MM.1S (cell line): ENCODE data around the gene ARGLU1.

ENCODE experiments used
- DNase-seq: peaks from one replicate; pipeline ENCODE4 v3.0.0-alpha.2; 2015
- H2AFZ ChIP-seq: fragments of 300-600 bp; sonication (generic); 2 replicates; pipeline ENCODE4 v1.6.0; 2016; ENCODE audit warnings: antibody characterized with exemption, low read length
- H3F3A ChIP-seq: fragments of 300-600 bp; sonication (generic); 2 replicates; pipeline ENCODE4 v1.6.1; 2016; ENCODE audit warnings: mild to moderate bottlenecking, antibody characterized with exemption, low read length, moderate library complexity, mixed read lengths; ENCODE audit not compliant: insufficient read depth
- H3K27ac ChIP-seq: fragments of 300-600 bp; sonication (generic); 2 replicates; pipeline ENCODE4 v1.5.1; 2016; ENCODE audit warnings: mild to moderate bottlenecking, low read length
- H3K27me3 ChIP-seq: fragments of 300-600 bp; sonication (generic); replicated peaks from 2 replicates; pipeline ENCODE4 v1.6.0; 2016; ENCODE audit warnings: low read length; ENCODE audit not compliant: insufficient read depth
- H3K36me3 ChIP-seq: fragments of 300-600 bp; sonication (generic); replicated peaks from 2 replicates; pipeline ENCODE4 v1.6.1; 2016; ENCODE audit warnings: mild to moderate bottlenecking, low read length, mixed read lengths; ENCODE audit not compliant: insufficient read depth
- H3K4me1 ChIP-seq: fragments of 300-600 bp; sonication (generic); 2 replicates; pipeline ENCODE4 v1.6.1; 2016; ENCODE audit warnings: low read length, mixed read lengths
- H3K4me2 ChIP-seq: fragments of 300-600 bp; sonication (generic); 2 replicates; pipeline ENCODE4 v1.6.0; 2016; ENCODE audit warnings: low read depth, low read length
- H3K4me3 ChIP-seq: fragments of 300-600 bp; sonication (generic); 2 replicates; pipeline ENCODE4 v1.5.1; 2016; ENCODE audit warnings: low read length, mixed read lengths
- H3K79me2 ChIP-seq: fragments of 300-600 bp; sonication (generic); 2 replicates; pipeline ENCODE4 v1.6.1; 2016; ENCODE audit warnings: mixed run types, low read length, mixed read lengths
- H3K9ac ChIP-seq: fragments of 300-600 bp; sonication (generic); 2 replicates; pipeline ENCODE4 v1.6.1; 2016; ENCODE audit warnings: low read length, mixed read lengths
- H3K9me2 ChIP-seq: fragments of 300-600 bp; sonication (generic); replicated peaks from 2 replicates; pipeline ENCODE4 v1.6.1; 2016; ENCODE audit warnings: mild to moderate bottlenecking, low read length, mixed read lengths; ENCODE audit not compliant: insufficient read depth
- H3K9me3 ChIP-seq: fragments of 300-600 bp; sonication (generic); replicated peaks from 2 replicates; pipeline ENCODE4 v1.6.1; 2016; ENCODE audit warnings: mild to moderate bottlenecking, low read length, mixed read lengths; ENCODE audit not compliant: insufficient read depth
- H4K20me1 ChIP-seq: fragments of 300-600 bp; sonication (generic); 2 replicates; pipeline ENCODE4 v1.6.1; 2016; ENCODE audit warnings: mild to moderate bottlenecking, low read length, moderate library complexity, mixed read lengths; ENCODE audit not compliant: insufficient read depth
- CTCF ChIP-seq: fragments of 300-600 bp; sonication (generic); IDR thresholded peaks from 2 replicates; pipeline ENCODE4 v1.5.1; 2016; ENCODE audit warnings: antibody characterized with exemption, low read length, mixed read lengths
- EZH2 ChIP-seq: fragments of 300-600 bp; sonication (generic); optimal IDR thresholded peaks from 2 replicates; pipeline ENCODE3; 2017; ENCODE audit warnings: low read depth, mild to moderate bottlenecking, antibody characterized with exemption, low read length, mixed read lengths
- EZH2phosphoT487 ChIP-seq: fragments of 300-600 bp; sonication (generic); IDR thresholded peaks from 2 replicates; pipeline ENCODE4 v1.6.1; 2018; ENCODE audit warnings: antibody characterized with exemption, low read length

The ARGLU1 gene

GRCh38 chr13:106581225-106581624, 13.3 kb upstream of the ARGLU1 start:
- no peaks in the 10 kb centered on the region for H3F3A ChIP-seq
- H3K9me2 ChIP-seq, result no peaks in the 10 kb centered on the region
- H3K27me3 ChIP-seq, result no peaks in the 10 kb centered on the region
- no peaks in the 10 kb centered on the region for H4K20me1 ChIP-seq
- H3K27ac ChIP-seq, result no peak overlapping the region
- H3K36me3 ChIP-seq, result no peaks in the 10 kb centered on the region
- TF ChIP-seq EZH2phosphoT487, result no peak
- TF ChIP-seq EZH2, result no peak
- H3K4me1 ChIP-seq, result no peaks in the 10 kb centered on the region
- no peak overlapping the region for H2AFZ ChIP-seq
- no peaks in the 10 kb centered on the region for H3K79me2 ChIP-seq
- no peak overlapping the region for H3K4me3 ChIP-seq
- no peak overlapping the region for H3K9ac ChIP-seq
- no peaks in the 10 kb centered on the region for H3K9me3 ChIP-seq
- H3K4me2 ChIP-seq, result no peak overlapping the region
- no peak for DNase-seq

GRCh38 chr13:106575896-106576295, 8.0 kb upstream of the ARGLU1 start:
- H4K20me1 ChIP-seq, result no peaks in the 10 kb centered on the region
- H3K4me1 ChIP-seq, result no peaks in the 10 kb centered on the region
- H3K79me2 ChIP-seq, result no peaks in the 10 kb centered on the region
- no peak overlapping the region for H3K27ac ChIP-seq
- no peak overlapping the region for H2AFZ ChIP-seq
- no peak for DNase-seq
- H3K9me2 ChIP-seq, result no peaks in the 10 kb centered on the region
- TF ChIP-seq CTCF, result no peak
- TF ChIP-seq EZH2, result no peak
- no peak for TF ChIP-seq EZH2phosphoT487
- no peak overlapping the region for H3K4me2 ChIP-seq
- no peaks in the 10 kb centered on the region for H3K27me3 ChIP-seq
- H3K4me3 ChIP-seq, result no peak overlapping the region
- H3K9ac ChIP-seq, result no peak overlapping the region
- H3K9me3 ChIP-seq, result no peaks in the 10 kb centered on the region
- H3F3A ChIP-seq, result no peaks in the 10 kb centered on the region
- H3K36me3 ChIP-seq, result no peaks in the 10 kb centered on the region

GRCh38 chr13:106573868-106574267, 5.9 kb upstream of the ARGLU1 start:
- Histone ChIP-seq H3K36me3 (no peaks in the 10 kb centered on the region), H2AFZ (no peak overlapping the region), H3K4me1 (no peaks in the 10 kb centered on the region), H3K9me2 (no peaks in the 10 kb centered on the region), H4K20me1 (no peaks in the 10 kb centered on the region), H3K9ac (no peak overlapping the region), H3K4me3 (no peak overlapping the region), H3K27me3 (no peaks in the 10 kb centered on the region), H3K9me3 (no peaks in the 10 kb centered on the region), H3K79me2 (no peaks in the 10 kb centered on the region), H3F3A (no peaks in the 10 kb centered on the region), H3K4me2 (no peak overlapping the region), H3K27ac (no peak overlapping the region)
- no peak for DNase-seq
- TF ChIP-seq EZH2phosphoT487 (no peak), EZH2 (no peak), CTCF (no peak)

- TF ChIP-seq EZH2phosphoT487 (no peak), EZH2 (no peak), CTCF (no peak)
- H3K27ac ChIP-seq, result no peak overlapping the region
- H3K4me1 ChIP-seq, result no peaks in the 10 kb centered on the region
- H4K20me1 ChIP-seq, result no peaks in the 10 kb centered on the region
- H3K4me2 ChIP-seq, result no peak overlapping the region
- no peaks in the 10 kb centered on the region for H3F3A ChIP-seq
- no peaks in the 10 kb centered on the region for H3K36me3 ChIP-seq
- H3K79me2 ChIP-seq, result no peaks in the 10 kb centered on the region
- H2AFZ ChIP-seq, result no peak overlapping the region
- no peaks in the 10 kb centered on the region for H3K9me3 ChIP-seq
- H3K27me3 ChIP-seq, result no peaks in the 10 kb centered on the region
- DNase-seq, result no peak
- H3K9me2 ChIP-seq, result no peaks in the 10 kb centered on the region
- H3K4me3 ChIP-seq, result no peak overlapping the region
- no peak overlapping the region for H3K9ac ChIP-seq
These were observed 5.4 kb upstream of the ARGLU1 start for GRCh38 chr13:106573284-106573846.
